Measurements from ENCODE around the gene RACGAP1.

The RACGAP1 gene

DNA sequence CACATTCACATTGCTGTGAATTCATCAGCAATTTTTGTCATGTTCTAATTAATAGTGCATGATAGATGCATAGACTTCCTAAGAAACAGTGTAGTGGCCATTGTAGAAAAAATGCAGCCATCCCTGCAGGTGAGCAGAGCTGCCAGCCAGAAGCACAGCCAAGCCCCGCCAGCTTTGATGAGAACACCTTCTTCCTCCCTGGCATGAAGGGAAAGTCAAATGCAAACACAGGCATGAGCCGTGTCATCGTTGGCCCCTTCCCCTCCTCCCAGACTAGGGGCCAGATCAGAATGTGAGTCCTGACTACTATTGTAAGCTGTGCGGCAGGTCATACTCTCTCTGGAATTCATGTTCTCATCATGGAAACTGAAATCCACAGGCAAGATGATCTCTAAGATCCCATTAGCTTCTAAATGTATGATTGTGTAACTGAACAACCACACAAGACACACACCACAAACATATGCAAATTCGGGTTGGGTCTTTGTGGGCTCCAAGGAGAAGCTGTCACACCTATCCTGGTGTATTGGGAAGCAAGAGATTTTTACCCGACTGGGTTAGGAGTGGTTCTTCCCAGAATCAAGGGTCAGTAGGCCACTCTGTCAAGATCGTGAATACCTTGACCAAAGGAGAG, 77.6 kb downstream of the RACGAP1 start:
- H3K9me3 Mint-ChIP-seq, result no peaks in the 10 kb centered on the region
- H3K27ac Mint-ChIP-seq, result no peak overlapping the region
- H3K27me3 Mint-ChIP-seq (ENCODE audit: low read depth), result peaks cover 8% of the 10 kb centered on the region
- peaks cover 19% of the 10 kb centered on the region for H3K4me1 Mint-ChIP-seq (ENCODE audit: low read depth)
- no peak overlapping the region for H3K4me3 Mint-ChIP-seq
- no peaks in the 10 kb centered on the region for H3K36me3 Mint-ChIP-seq (ENCODE audit: low read depth)

DNA sequence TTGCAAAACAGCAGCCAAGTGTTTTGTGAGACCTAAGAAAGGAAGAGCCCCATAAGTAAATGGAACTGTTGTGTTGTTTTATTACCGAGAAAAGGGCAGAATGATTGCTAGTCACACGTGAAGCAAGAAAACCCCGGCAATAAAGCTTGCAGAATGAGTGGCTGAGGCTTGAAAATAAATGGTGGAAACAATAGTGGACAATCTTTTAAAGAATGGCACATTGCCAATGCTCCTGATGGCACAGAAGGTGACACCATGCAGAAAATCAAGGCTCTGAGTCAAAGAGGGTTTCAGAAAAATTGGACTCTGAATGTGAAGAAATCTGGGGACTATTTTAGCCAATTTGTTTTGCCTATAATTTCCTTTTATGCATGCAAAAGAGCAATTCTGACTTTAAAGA, 78.8 kb downstream of the RACGAP1 start:
- no peak overlapping the region for H3K27ac Mint-ChIP-seq
- H3K9me3 Mint-ChIP-seq, result no peaks in the 10 kb centered on the region
- H3K4me1 Mint-ChIP-seq (ENCODE audit: low read depth), result peaks cover 23% of the 10 kb centered on the region
- H3K4me3 Mint-ChIP-seq, result no peak overlapping the region
- H3K27me3 Mint-ChIP-seq (ENCODE audit: low read depth), result peaks cover 3% of the 10 kb centered on the region
- H3K36me3 Mint-ChIP-seq (ENCODE audit: low read depth), result no peaks in the 10 kb centered on the region

DNA sequence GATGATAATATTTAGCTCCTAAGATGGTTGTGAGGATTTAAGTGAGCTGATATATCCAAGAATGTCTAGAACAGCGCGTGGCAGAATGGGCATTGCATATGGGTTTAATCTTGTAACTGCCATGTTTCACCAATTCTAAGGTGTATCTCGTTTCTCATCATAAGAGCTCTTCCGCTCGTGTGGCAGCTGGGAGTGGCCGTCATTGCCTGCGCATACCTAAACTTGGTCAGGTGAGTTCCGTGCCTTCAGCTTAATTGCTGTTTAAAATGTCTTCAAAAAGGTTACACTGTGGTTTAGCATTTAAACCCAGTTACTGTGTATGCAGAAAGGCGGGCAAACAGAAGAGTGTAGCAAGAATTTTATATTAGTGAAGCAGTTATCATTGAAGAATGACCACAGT, 79.2 kb downstream of the RACGAP1 start:
- Mint-ChIP-seq H3K4me1 (ENCODE audit: low read depth) (peaks cover 23% of the 10 kb centered on the region), H3K27me3 (ENCODE audit: low read depth) (peaks cover 3% of the 10 kb centered on the region), H3K27ac (no peak overlapping the region), H3K36me3 (ENCODE audit: low read depth) (no peaks in the 10 kb centered on the region), H3K9me3 (no peaks in the 10 kb centered on the region), H3K4me3 (no peak overlapping the region)

DNA sequence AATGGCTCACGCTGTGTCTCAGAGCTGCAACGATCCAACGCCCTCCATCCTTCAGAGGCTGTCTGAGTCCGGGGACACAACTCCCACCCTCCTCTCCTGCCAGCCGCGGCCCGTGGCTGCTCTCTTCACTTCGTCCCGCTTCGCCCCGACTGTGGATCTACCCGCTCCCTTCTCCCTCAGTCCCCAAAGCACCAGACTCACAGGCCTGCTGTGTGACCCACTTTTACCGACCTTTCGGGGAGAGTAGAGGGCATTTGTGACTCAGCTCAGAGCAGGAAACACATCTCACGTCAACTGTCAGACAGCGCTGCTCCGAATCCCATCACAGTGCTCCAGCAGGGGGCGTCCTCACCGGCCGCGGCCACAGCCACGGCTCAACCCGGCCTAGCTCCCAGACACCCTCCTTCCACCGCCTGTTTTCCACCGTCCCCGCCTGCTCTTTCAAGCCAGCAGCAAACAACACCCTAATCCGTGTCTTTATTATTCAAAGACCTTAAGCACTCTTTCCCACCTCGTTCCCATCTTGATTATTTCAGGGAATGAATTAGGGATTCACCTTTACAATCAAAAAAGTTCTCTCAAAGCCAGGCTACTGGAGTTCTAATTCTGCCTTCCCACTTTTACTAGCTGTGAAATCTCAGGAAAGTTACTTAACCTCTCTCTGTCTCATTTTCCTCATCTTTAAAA, 79.8 kb downstream of the RACGAP1 start:
- Mint-ChIP-seq H3K9me3 (no peaks in the 10 kb centered on the region), H3K27me3 (ENCODE audit: low read depth) (peaks cover 3% of the 10 kb centered on the region), H3K4me1 (ENCODE audit: low read depth) (peaks cover 23% of the 10 kb centered on the region), H3K36me3 (ENCODE audit: low read depth) (no peaks in the 10 kb centered on the region), H3K4me3 (peak overlapping the region; percentile 83), H3K27ac (peak overlapping the region; percentile 94)

DNA sequence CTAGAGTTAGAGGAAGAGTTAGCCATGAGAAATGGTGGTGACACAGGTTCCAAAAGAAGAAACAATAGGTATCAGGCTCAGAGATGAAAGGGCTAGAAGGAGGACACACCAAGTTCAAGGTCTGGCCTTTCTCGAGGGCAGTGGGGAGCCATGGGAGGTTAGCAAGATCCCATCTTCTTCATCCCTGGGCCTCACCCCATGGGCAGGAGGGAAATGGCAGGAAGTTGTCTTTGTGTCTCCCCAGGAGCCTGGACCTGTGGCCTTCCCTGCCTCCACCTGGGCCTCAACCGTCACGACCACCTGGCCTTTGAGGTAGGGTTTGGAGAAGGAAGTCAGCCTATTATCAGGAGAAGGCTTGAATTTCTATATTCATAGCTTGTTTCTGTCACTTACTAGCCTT, 80.6 kb downstream of the RACGAP1 start:
- peaks cover 23% of the 10 kb centered on the region for H3K4me1 Mint-ChIP-seq (ENCODE audit: low read depth)
- peaks cover 3% of the 10 kb centered on the region for H3K27me3 Mint-ChIP-seq (ENCODE audit: low read depth)
- no peaks in the 10 kb centered on the region for H3K36me3 Mint-ChIP-seq (ENCODE audit: low read depth)
- H3K27ac Mint-ChIP-seq, result no peak overlapping the region
- no peak overlapping the region for H3K4me3 Mint-ChIP-seq
- no peaks in the 10 kb centered on the region for H3K9me3 Mint-ChIP-seq

DNA sequence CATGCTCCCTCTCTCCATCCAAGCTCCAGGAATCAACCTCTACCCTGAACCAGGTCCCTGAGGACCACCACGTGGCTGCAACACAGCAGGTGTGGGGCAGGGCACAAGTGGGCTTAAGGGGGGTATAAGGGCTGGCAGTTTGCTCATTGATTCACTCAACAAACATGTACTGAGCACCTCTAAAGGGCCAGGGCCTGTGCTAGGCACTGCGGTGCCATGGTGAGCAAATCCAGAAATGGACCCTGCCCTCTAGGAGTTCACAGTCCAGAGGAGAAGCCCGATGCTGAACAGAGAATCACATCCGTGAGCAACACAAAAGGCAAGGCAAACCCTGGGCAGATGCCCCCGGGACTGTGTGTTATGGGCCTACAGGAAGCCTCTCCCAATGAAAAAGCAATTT, 81.2 kb downstream of the RACGAP1 start:
- Mint-ChIP-seq H3K9me3 (no peaks in the 10 kb centered on the region), H3K27me3 (ENCODE audit: low read depth) (peaks cover 3% of the 10 kb centered on the region), H3K27ac (no peak overlapping the region), H3K36me3 (ENCODE audit: low read depth) (no peaks in the 10 kb centered on the region), H3K4me3 (no peak overlapping the region), H3K4me1 (ENCODE audit: low read depth) (peaks cover 23% of the 10 kb centered on the region)

DNA sequence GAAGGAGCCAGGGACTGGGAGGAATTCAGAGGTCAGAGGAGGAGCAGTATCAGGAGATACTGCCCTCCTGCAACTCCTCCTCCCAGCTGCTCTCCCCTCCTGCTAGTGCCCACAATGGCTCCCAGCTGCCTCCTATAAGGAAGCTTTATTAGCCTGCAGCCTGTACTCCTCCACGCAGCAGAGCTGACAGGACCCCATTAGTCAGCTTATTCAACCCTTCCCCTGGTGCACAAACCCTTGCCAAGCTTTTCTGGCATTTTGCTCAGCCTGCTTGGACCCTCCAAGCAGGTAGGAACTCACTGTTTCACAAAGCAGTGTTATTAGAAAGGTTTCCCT, 81.7 kb downstream of the RACGAP1 start:
- no peak overlapping the region for H3K27ac Mint-ChIP-seq
- peaks cover under 1% of the 10 kb centered on the region for H3K27me3 Mint-ChIP-seq (ENCODE audit: low read depth)
- H3K4me3 Mint-ChIP-seq, result no peak overlapping the region
- peaks cover 23% of the 10 kb centered on the region for H3K4me1 Mint-ChIP-seq (ENCODE audit: low read depth)
- no peaks in the 10 kb centered on the region for H3K9me3 Mint-ChIP-seq
- H3K36me3 Mint-ChIP-seq (ENCODE audit: low read depth), result no peaks in the 10 kb centered on the region

DNA sequence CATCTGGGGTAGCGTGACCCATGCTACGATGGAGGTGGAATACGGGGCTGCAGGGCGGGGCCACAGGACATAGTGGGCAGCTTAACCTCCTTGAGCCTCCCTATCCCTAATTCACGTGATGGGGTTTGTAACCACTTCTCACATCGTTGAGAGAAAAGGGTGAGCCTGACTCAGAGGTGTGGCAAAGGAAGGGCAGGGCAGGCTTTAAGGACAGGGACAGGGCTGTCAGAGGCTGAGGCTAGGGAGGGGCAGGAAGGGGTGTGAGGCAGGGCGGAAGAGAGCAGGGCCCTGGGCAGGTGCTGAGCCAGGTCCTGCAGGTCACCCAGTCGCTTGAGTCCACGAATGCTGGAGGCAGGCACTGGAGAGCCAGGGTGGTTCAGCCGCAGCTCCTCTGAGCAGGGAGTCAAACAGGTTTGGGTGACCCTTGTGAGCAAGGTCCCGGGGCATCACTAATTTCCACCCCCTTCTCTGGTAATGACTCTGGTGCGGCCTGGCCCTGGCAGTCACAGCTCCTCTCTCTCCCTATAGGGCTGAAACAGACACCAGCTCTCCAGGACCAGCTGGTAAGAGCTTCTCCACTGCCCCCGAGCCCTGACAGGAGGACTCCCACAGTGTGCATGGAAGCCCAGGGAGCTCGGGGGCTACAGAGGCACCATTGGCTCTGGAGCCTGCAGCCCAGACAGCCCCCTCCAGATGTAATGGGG, 82.2 kb downstream of the RACGAP1 start:
- H3K4me3 Mint-ChIP-seq, result no peak overlapping the region
- H3K36me3 Mint-ChIP-seq (ENCODE audit: low read depth), result no peaks in the 10 kb centered on the region
- H3K9me3 Mint-ChIP-seq, result no peaks in the 10 kb centered on the region
- peaks cover 23% of the 10 kb centered on the region for H3K4me1 Mint-ChIP-seq (ENCODE audit: low read depth)
- H3K27me3 Mint-ChIP-seq (ENCODE audit: low read depth), result no peaks in the 10 kb centered on the region
- no peak overlapping the region for H3K27ac Mint-ChIP-seq

DNA sequence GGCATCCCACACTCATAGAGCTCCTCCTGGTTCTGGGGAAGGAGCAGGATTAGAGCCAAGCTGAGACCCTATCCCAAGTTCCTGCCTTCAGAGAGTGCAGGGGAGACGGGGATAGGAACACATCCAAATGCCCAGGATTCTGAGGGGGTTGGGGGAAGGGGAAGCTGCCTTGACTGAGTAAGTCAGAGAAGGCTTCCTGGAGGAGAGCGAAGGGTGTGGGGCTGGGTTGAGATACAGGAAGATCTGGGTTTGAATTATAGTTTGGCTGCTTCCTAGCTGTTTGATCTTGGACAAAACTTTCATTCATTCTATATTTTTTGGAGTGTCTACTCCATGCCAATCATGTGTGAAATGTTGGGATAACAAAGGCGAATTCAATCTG, 82.8 kb downstream of the RACGAP1 start:
- Mint-ChIP-seq H3K27ac (no peak overlapping the region), H3K9me3 (no peaks in the 10 kb centered on the region), H3K4me1 (ENCODE audit: low read depth) (peaks cover 23% of the 10 kb centered on the region), H3K4me3 (no peak overlapping the region), H3K27me3 (ENCODE audit: low read depth) (no peaks in the 10 kb centered on the region), H3K36me3 (ENCODE audit: low read depth) (no peaks in the 10 kb centered on the region)

DNA sequence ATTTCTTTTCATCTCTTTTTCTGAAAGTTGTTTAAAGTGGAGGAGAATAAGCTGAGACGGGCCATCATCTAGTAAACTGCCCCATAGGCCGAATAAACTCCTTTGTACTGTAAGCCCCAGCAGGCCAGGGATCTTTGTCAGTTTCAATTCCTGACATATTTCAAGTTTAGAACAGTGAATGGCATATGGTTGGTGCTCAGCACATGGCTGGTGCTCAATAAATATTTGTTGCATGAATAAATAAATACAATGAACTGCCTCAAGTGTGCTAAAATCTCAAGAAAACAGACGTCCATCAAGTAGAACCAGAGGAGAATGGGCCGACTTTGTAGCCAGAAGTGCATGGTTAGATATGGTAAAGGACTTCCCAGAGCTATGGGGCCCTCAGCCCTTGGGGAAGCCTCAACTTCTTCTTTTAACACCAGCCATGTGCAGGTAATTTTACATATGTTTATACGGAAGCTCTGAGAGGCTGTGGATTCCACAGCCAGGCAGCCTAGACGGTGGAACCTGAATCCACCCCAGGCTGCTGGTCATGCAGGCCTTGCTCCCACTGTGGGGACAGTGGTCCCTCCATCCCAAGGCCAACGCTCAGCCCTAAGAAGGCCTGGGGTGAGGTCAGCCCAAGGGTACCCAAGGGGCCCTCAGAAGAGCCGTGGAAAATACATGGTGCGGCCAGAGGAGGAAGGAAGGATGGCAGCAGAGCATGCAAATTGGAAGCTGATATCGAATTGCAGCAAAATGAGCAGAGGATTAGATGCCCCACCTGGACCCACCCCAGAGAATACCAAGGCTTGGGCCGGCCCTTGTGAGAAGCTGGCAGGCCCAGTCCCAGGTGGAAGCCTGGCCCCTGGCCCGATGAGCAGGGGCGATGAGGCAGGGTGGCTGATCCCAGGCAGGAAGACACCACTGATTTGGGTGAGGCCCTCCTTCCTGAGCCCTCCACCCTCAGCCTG, 83.5 kb downstream of the RACGAP1 start:
- H3K4me1 Mint-ChIP-seq (ENCODE audit: low read depth), result peaks cover 23% of the 10 kb centered on the region
- no peaks in the 10 kb centered on the region for H3K27me3 Mint-ChIP-seq (ENCODE audit: low read depth)
- no peaks in the 10 kb centered on the region for H3K36me3 Mint-ChIP-seq (ENCODE audit: low read depth)
- H3K4me3 Mint-ChIP-seq, result no peak overlapping the region
- no peaks in the 10 kb centered on the region for H3K9me3 Mint-ChIP-seq
- H3K27ac Mint-ChIP-seq, result no peak overlapping the region

DNA sequence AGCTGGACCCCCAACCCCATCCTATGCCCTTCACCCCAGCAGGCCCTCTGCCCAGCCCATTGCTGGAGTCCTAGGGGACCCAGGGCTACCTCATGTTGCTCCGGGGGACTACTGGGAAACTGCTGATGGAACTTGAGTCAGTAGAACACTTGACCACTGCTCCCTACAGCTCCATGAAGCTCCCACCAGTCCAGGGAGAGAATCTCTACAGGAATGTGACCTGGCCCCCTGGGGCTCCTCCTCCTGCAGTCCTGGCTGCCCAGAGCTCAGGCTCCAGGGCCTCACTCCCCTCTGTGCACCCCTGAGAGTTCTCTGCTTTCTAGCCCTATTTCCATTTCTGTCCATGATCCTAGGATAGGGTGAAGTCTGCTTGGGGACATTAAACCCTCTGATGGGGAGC, 85.6 kb downstream of the RACGAP1 start:
- H3K4me1 Mint-ChIP-seq (ENCODE audit: low read depth), result peaks cover 10% of the 10 kb centered on the region
- H3K9me3 Mint-ChIP-seq, result no peaks in the 10 kb centered on the region

DNA sequence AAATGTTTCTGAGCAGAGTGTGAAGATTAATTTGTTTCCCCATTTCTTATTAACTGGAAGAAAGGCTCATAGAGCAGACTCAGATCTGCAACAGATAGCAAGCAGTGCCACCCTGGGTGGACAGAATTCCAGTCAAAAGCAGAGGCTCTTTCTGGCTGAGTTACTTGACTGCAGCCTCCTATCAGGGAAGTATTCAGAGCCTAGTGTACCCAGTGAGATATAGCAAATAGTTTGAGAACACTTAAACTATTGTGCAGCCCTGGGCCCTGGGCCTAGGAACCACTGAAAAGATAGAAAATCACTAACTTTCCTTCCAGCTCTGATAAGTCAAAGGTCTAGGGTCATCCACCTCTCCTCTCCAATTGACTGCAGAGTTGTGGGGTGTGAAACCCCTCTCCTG, 86.0 kb downstream of the RACGAP1 start:
- Mint-ChIP-seq H3K27me3 (ENCODE audit: low read depth) (no peaks in the 10 kb centered on the region), H3K27ac (no peak overlapping the region), H3K4me1 (ENCODE audit: low read depth) (peaks cover 10% of the 10 kb centered on the region), H3K36me3 (ENCODE audit: low read depth) (no peaks in the 10 kb centered on the region), H3K9me3 (no peaks in the 10 kb centered on the region), H3K4me3 (no peak overlapping the region)

More for the DNA sequence above, 85.6 kb downstream of the RACGAP1 start:
- no peaks in the 10 kb centered on the region for H3K27me3 Mint-ChIP-seq (ENCODE audit: low read depth)
- H3K4me3 Mint-ChIP-seq, result no peak overlapping the region
- H3K27ac Mint-ChIP-seq, result no peak overlapping the region
- no peaks in the 10 kb centered on the region for H3K36me3 Mint-ChIP-seq (ENCODE audit: low read depth)

Data from T-helper 1 cell treated with Interleukin-12 subunit alpha and Interleukin-12 subunit beta and Interleukin-4 antibody, amounts not matched to agents 30 μg/mL and 1 μg/mL, for 36 hours (primary cell).